CD14-positive monocyte (primary cell): Measurements from ENCODE around the gene NLGN1. TPM values are rescaled to one million over a fixed set of nuclear protein-coding genes. Genes with fewer than 3 reads are reported as not detected.

Experiments
- DNase-seq, 3 donors: peaks; one replicate each; pipeline ENCODE4 v3.0.0-alpha.2; 2011 to 2022
- H2AFZ ChIP-seq: 2 replicates; pipeline ENCODE4 v1.6.0; 2012; ENCODE audit warnings: mild to moderate bottlenecking, low read depth, low read length, inconsistent platforms; ENCODE audit not compliant: insufficient read depth, poor library complexity, severe bottlenecking
- H3K27ac ChIP-seq, 2 donors: 1 replicate in 1 of 2; 2 replicates in 1 of 2; pipeline ENCODE4 v1.5.1; 2012 to 2013; ENCODE audit warnings: low read length in 2 of 2, control low read depth in 1 of 2, inconsistent platforms in 1 of 2, low read depth in 1 of 2, mild to moderate bottlenecking in 1 of 2
- H3K27me3 ChIP-seq, 2 donors: one replicate each; pipeline versions ENCODE4 v1.6.0 to v1.6.1; 2011 to 2013; ENCODE audit warnings: low read length in 2 of 2; ENCODE audit not compliant: control insufficient read depth in 2 of 2, insufficient read depth in 2 of 2
- H3K36me3 ChIP-seq, 2 donors: replicated peaks in 1 of 2; 1 replicate in 1 of 2; 2 replicates in 1 of 2; pipeline versions ENCODE4 v1.5.1 to v1.6.1; 2012 to 2013; ENCODE audit warnings: low read length in 2 of 2, control low read depth in 1 of 2, inconsistent platforms in 1 of 2, mild to moderate bottlenecking in 1 of 2; ENCODE audit not compliant: insufficient read depth in 2 of 2, control insufficient read depth in 1 of 2
- H3K4me1 ChIP-seq, 2 donors: 1 replicate in 1 of 2; 2 replicates in 1 of 2; pipeline versions ENCODE4 v1.5.1 to v1.6.1; 2012 to 2013; ENCODE audit warnings: low read length in 2 of 2, control low read depth in 1 of 2, inconsistent platforms in 1 of 2, mild to moderate bottlenecking in 1 of 2, moderate library complexity in 1 of 2; ENCODE audit not compliant: insufficient read depth in 2 of 2, control insufficient read depth in 1 of 2
- H3K4me2 ChIP-seq: replicated peaks from 2 replicates; pipeline ENCODE3; 2012; ENCODE audit warnings: low read length, moderate library complexity, mild to moderate bottlenecking; ENCODE audit not compliant: poor library complexity, severe bottlenecking; ENCODE audit errors: extremely low read depth
- H3K4me3 ChIP-seq, 3 experiments: fragments of 200-600 bp in 1 of 3; sonication (generic) in 1 of 3; replicated peaks in 1 of 3; 1 replicate in 2 of 3; 2 replicates in 1 of 3; pipeline ENCODE4 v1.5.1; 2011 to 2013; ENCODE audit warnings: low read length in 3 of 3, mild to moderate bottlenecking in 3 of 3, control low read depth in 2 of 3, low read depth in 2 of 3, inconsistent platforms in 1 of 3, moderate library complexity in 1 of 3
- H3K79me2 ChIP-seq: 2 replicates; pipeline ENCODE4 v1.6.0; 2012; ENCODE audit warnings: mild to moderate bottlenecking, control low read depth, inconsistent platforms, low read length, moderate library complexity; ENCODE audit not compliant: insufficient read depth
- H3K9ac ChIP-seq: 2 replicates; pipeline ENCODE4 v1.6.0; 2017; ENCODE audit warnings: low read length, mild to moderate bottlenecking; ENCODE audit not compliant: insufficient read depth, poor library complexity, severe bottlenecking
- H3K9me3 ChIP-seq, 2 donors: replicated peaks in 1 of 2; 1 replicate in 1 of 2; 2 replicates in 1 of 2; pipeline versions ENCODE4 v1.5.1 to v1.6.1; 2012 to 2013; ENCODE audit warnings: low read length in 2 of 2, control low read depth in 1 of 2; ENCODE audit not compliant: control insufficient read depth in 1 of 2, insufficient read depth in 1 of 2
- H4K20me1 ChIP-seq: 2 replicates; pipeline ENCODE4 v1.6.0; 2012; ENCODE audit warnings: mild to moderate bottlenecking, low read length, control low read depth, moderate library complexity; ENCODE audit not compliant: insufficient read depth
- H3K27ac Mint-ChIP-seq, 7 donors: one replicate each; pipeline ENCODE4 v1.8.0; 2020; ENCODE audit warnings: mild to moderate bottlenecking in 7 of 7, mixed read lengths in 7 of 7, moderate library complexity in 6 of 7, inconsistent platforms in 2 of 7
- H3K27me3 Mint-ChIP-seq, 3 donors: one replicate each; pipeline ENCODE4 v1.8.0; 2021 to 2022; ENCODE audit warnings: low read depth in 3 of 3, mild to moderate bottlenecking in 3 of 3, mixed read lengths in 3 of 3, moderate library complexity in 3 of 3, inconsistent platforms in 1 of 3
- H3K36me3 Mint-ChIP-seq, 2 donors: one replicate each; pipeline ENCODE4 v1.8.0; 2020; ENCODE audit warnings: mixed read lengths in 2 of 2, inconsistent platforms in 1 of 2, mild to moderate bottlenecking in 1 of 2
- H3K4me1 Mint-ChIP-seq: one replicate; pipeline ENCODE4 v1.8.0; 2020; ENCODE audit warnings: mild to moderate bottlenecking, mixed read lengths
- H3K4me3 Mint-ChIP-seq, 2 donors: one replicate each; pipeline ENCODE4 v1.8.0; 2020; ENCODE audit warnings: mild to moderate bottlenecking in 2 of 2, mixed read lengths in 2 of 2, moderate library complexity in 1 of 2
- H3K9me3 Mint-ChIP-seq, 7 donors: one replicate each; pipeline ENCODE4 v1.8.0; 2020 to 2022; ENCODE audit warnings: mixed read lengths in 7 of 7, mild to moderate bottlenecking in 6 of 7, moderate library complexity in 6 of 7, inconsistent platforms in 2 of 7
- CTCF ChIP-seq: fragments of 200-600 bp; IDR thresholded peaks from one replicate; pipeline ENCODE4 v1.8.0; 2022; ENCODE audit warnings: antibody characterized with exemption, mild to moderate bottlenecking
- WGBS: methylation state at CpG from one replicate; pipeline ENCODE4 v1.1.5; 2013; ENCODE audit warnings: missing lambda C conversion rate; ENCODE audit not compliant: insufficient coverage; 5-methylcytosine and 5-hydroxymethylcytosine counted together
- intact Hi-C, 2 donors: fragments of 100-400 bp; cut with micrococcal nuclease; formaldehyde crosslinking; loops; one replicate each; pipeline versions ENCODE4 v1.15.0 to v1.15.1; 2023
- polyA plus RNA-seq, 3 donors: library from polyadenylated mRNA; depleted of rRNA in 1 of 3; unstranded in 2 of 3; stranded (reverse) in 1 of 3; fragments of 300-500 nt in 2 of 3; fragments of >200 nt in 1 of 3; fragmentation: Illumina TruSeq in 2 of 3; gene quantifications; 1 replicate in 2 of 3; 2 replicates in 1 of 3; pipeline ENCODE4 v1.2.3, GENCODE V29; 2012 to 2021

Gene NLGN1
- polyA plus RNA-seq, 3 donors = not detected

- no peaks in the 10 kb centered on the region for H3K27me3 Mint-ChIP-seq
- no peak overlapping the region for H3K4me3 Mint-ChIP-seq
- WGBS = no CpG with 5 or more reads among the region's 4 CpGs
- H3K27me3 ChIP-seq = no peaks in the 10 kb centered on the region
- H3K36me3 Mint-ChIP-seq = no peaks in the 10 kb centered on the region
- H4K20me1 ChIP-seq = no peaks in the 10 kb centered on the region
- H3K27ac Mint-ChIP-seq = no peak overlapping the region
- intact Hi-C loops = no loop called here
- H3K9me3 Mint-ChIP-seq = peaks cover 0 to 11% (median 7%) of the 10 kb centered on the region in 7 donors
- no peak for DNase-seq
- no peak overlapping the region for H2AFZ ChIP-seq
- no peak overlapping the region for H3K4me3 ChIP-seq
- no peaks in the 10 kb centered on the region for H3K9me3 ChIP-seq
- no peaks in the 10 kb centered on the region for H3K4me1 ChIP-seq
- H3K27ac ChIP-seq = no peak overlapping the region
- no peak for TF ChIP-seq CTCF
- no peak overlapping the region for H3K9ac ChIP-seq
- no peaks in the 10 kb centered on the region for H3K36me3 ChIP-seq
- no peak overlapping the region for H3K4me2 ChIP-seq
- H3K79me2 ChIP-seq = no peaks in the 10 kb centered on the region
- H3K4me1 Mint-ChIP-seq = no peaks in the 10 kb centered on the region
Measured at GRCh38 chr3:174016186-174016585, 618.6 kb downstream of the NLGN1 start.

- Histone ChIP-seq H4K20me1 (no peaks in the 10 kb centered on the region), H3K27me3 (no peaks in the 10 kb centered on the region)
- no CpG with 5 or more reads among the region's 2 CpGs for WGBS
Measured at GRCh38 chr3:174020156-174020555, 622.6 kb downstream of the NLGN1 start.

More at GRCh38 chr3:174020156-174020555, 622.6 kb downstream of the NLGN1 start:
- Mint-ChIP-seq H3K27ac (no peak overlapping the region), H3K9me3 (peaks cover 2 to 9% (median 5%) of the 10 kb centered on the region in 7 donors), H3K4me3 (no peak overlapping the region), H3K4me1 (no peaks in the 10 kb centered on the region), H3K27me3 (no peaks in the 10 kb centered on the region), H3K36me3 (no peaks in the 10 kb centered on the region)
- H3K4me2 ChIP-seq = no peak overlapping the region
- H2AFZ ChIP-seq = no peak overlapping the region
- no peak for DNase-seq
- H3K9ac ChIP-seq = no peak overlapping the region
- no peak for TF ChIP-seq CTCF
- H3K4me1 ChIP-seq = no peaks in the 10 kb centered on the region
- H3K4me3 ChIP-seq = no peak overlapping the region
- H3K27ac ChIP-seq = no peak overlapping the region
- intact Hi-C loops = no loop called here
- H3K79me2 ChIP-seq = no peaks in the 10 kb centered on the region
- H3K9me3 ChIP-seq = peaks cover 0 to 5% of the 10 kb centered on the region in 2 donors
- no peaks in the 10 kb centered on the region for H3K36me3 ChIP-seq
